ENCODE measurements around the gene PRSS12. TPM values are rescaled to one million over a fixed set of nuclear protein-coding genes. Genes with fewer than 3 reads are reported as not detected.

PRSS12 gene
- total RNA-seq, 2 donors from 2014 or later = 0.30 TPM; not detected in 1

GRCh38 chr4:118338981-118339765 is 13.6 kb downstream of the PRSS12 start:
- Mint-ChIP-seq H3K27ac (no peak overlapping the region), H3K36me3 (no peaks in the 10 kb centered on the region)
- no peak for ATAC-seq

GRCh38 chr4:118338518-118338917 is 14.3 kb downstream of the PRSS12 start:
- DNase-seq (ENCODE audit: low spot score in 2 of 2) = no peak
- Mint-ChIP-seq H3K27ac (no peak overlapping the region), H3K36me3 (no peaks in the 10 kb centered on the region), H3K9me3 (no peaks in the 10 kb centered on the region)
- ATAC-seq = no peak

More at GRCh38 chr4:118338981-118339765, 13.6 kb downstream of the PRSS12 start:
- no peaks in the 10 kb centered on the region for H3K9me3 Mint-ChIP-seq
- DNase-seq (ENCODE audit: low spot score in 2 of 2) = no peak

- ATAC-seq (no peak), DNase-seq (ENCODE audit: low spot score in 2 of 2) (no peak)
- H3K27ac Mint-ChIP-seq = no peak overlapping the region
- H3K9me3 Mint-ChIP-seq = no peaks in the 10 kb centered on the region
- no peaks in the 10 kb centered on the region for H3K36me3 Mint-ChIP-seq
Observed at GRCh38 chr4:118337954-118338353, 14.8 kb downstream of the PRSS12 start.

DNA sequence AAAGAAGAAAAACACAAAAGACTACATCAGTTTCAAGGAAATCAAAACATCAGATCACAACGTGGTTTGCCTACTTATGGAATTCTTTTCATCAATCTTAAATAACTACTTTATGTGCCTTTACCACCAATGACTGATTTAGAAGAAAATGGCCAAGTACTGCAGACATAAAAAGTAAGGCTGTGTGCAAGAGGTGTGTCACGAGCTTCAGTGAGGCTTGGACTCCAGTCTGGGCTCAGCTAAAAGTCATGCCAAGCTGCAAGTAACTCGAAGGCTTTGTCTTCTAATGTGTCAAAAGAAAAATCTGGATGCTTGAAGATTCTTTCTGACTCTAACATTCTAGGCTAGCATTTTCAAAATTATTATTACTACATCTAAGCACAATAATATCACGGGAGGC is 17.0 kb downstream of the PRSS12 start:
- no peaks in the 10 kb centered on the region for H3K36me3 Mint-ChIP-seq
- no peak overlapping the region for H3K27ac Mint-ChIP-seq
- no peak for DNase-seq (ENCODE audit: low spot score in 2 of 2)
- ATAC-seq = no peak
- no peaks in the 10 kb centered on the region for H3K9me3 Mint-ChIP-seq

DNA sequence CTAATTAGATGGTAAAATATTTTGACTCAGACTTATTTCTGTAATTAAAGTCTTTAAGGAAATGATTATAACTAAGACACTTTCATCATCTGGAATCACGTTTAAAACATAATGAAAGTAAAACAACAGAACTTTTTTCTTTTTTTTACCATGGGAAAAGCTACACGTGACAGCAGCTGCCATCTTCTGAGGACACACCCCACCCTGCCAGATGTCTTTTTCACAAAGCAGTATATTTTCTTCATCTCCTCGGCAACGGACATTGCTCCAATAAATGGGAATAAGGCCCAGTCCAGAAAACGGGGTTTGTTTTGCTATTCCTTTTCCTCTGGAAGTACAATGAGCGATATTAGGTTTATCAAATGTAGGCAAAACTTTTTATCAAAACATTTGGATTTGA is 17.5 kb downstream of the PRSS12 start:
- Mint-ChIP-seq H3K27ac (no peak overlapping the region), H3K9me3 (no peaks in the 10 kb centered on the region), H3K36me3 (no peaks in the 10 kb centered on the region)
- DNase-seq (ENCODE audit: low spot score in 2 of 2) (no peak), ATAC-seq (no peak)

DNA sequence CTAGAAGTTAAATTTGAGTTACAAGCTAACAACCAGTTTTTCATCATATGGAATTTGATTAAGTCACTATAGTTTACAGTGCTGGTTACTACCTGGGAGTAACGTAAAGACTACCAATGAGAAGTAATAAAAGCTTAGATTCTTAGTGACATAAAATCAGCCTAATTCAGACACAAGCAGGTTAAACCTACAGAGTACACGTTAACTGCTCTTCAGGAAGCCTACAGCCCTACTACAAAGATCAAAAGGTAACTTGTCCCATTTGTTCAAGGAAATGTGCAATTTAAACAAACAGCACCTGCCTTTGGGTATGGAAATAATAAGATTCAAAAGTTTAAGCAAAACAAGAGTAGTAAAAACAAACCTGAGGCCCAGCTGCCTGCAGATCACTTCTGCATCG is 21.5 kb downstream of the PRSS12 start:
- no peak for ATAC-seq
- H3K9me3 Mint-ChIP-seq = no peaks in the 10 kb centered on the region
- H3K27ac Mint-ChIP-seq = no peak overlapping the region
- no peaks in the 10 kb centered on the region for H3K36me3 Mint-ChIP-seq
- DNase-seq (ENCODE audit: low spot score in 2 of 2) = no peak

- no peaks in the 10 kb centered on the region for H3K36me3 Mint-ChIP-seq
- DNase-seq (ENCODE audit: low spot score in 2 of 2) = no peak
- H3K27ac Mint-ChIP-seq = no peak overlapping the region
- no peak for ATAC-seq
- no peaks in the 10 kb centered on the region for H3K9me3 Mint-ChIP-seq
Observed at GRCh38 chr4:118329849-118330248, 23.0 kb downstream of the PRSS12 start.

DNA sequence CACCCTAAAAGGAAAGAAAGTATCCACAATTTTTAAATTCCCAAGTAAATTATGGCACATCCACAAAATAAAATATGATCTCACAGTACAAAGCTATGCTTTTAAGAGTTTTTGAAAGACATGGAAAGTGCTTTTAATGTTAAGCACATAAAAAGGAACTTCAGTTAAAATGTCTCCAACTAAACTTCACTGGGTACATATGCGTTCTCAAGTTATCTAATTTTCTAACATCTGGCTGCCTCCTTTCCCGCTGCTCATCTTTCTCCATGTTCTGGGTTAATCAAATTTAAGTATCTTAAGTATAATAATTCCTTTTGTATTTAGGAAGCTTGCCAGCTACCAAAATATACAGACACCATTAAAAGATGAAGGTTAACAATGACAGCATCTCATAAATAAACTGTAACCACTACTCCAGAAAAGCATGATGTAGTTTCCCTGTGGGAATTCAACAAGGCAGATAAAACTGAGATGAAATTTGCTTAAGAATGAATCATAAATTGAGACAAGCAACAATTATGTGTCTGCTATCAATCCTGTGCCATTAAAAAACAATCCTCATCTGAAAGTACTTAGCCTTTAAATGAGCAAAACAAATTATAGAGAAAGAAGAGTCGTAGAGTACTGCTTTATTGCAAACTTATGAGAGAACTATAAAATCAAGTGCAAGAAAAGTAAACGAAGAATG is 25.1 kb downstream of the PRSS12 start:
- no peak for ATAC-seq

DNA sequence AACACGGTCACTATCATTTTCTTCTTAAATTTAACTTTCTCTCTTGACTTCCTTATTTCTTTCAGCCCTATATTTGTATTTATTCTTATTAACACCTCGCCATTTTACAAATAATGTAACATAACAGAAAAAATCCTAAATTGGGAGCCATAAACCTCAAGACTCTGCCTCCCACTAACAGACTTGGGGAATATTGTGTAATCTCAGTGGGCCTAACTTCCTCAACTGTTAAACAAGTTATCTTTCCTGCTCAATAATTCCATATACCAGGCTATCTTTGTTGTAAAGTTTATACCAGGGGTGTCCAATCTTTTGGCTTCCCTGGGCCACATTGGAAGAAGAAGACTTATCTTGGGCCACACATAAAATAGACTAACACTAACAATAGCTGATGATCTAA is 26.2 kb downstream of the PRSS12 start:
- no peaks in the 10 kb centered on the region for H3K9me3 Mint-ChIP-seq
- no peak for DNase-seq (ENCODE audit: low spot score in 2 of 2)
- no peak for ATAC-seq
- H3K36me3 Mint-ChIP-seq = no peaks in the 10 kb centered on the region
- no peak overlapping the region for H3K27ac Mint-ChIP-seq

More for the DNA sequence above, 25.1 kb downstream of the PRSS12 start:
- no peaks in the 10 kb centered on the region for H3K9me3 Mint-ChIP-seq
- no peak overlapping the region for H3K27ac Mint-ChIP-seq
- no peaks in the 10 kb centered on the region for H3K36me3 Mint-ChIP-seq
- DNase-seq (ENCODE audit: low spot score in 2 of 2) = no peak

DNA sequence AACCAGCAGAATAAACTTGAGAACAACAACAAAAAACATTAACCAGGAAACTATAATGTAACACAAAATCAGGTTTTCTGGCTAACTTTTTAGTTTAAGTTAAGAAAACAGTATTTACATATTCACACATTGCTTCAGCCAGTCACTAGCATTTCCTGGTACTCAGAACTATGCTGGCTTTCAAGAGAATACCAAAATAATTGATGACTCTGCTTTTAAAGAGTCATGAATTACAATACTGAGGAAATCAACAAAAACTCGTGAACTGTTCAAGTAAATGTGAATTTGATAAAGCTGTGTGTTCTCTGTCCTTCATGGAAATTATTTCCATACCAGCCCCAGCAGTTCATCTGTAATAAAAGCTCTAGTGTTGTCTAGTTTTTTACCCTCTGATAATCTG is 27.4 kb downstream of the PRSS12 start:
- no peaks in the 10 kb centered on the region for H3K36me3 Mint-ChIP-seq
- no peaks in the 10 kb centered on the region for H3K9me3 Mint-ChIP-seq
- DNase-seq (ENCODE audit: low spot score in 2 of 2) (no peak), ATAC-seq (no peak)
- H3K27ac Mint-ChIP-seq = no peak overlapping the region

DNA sequence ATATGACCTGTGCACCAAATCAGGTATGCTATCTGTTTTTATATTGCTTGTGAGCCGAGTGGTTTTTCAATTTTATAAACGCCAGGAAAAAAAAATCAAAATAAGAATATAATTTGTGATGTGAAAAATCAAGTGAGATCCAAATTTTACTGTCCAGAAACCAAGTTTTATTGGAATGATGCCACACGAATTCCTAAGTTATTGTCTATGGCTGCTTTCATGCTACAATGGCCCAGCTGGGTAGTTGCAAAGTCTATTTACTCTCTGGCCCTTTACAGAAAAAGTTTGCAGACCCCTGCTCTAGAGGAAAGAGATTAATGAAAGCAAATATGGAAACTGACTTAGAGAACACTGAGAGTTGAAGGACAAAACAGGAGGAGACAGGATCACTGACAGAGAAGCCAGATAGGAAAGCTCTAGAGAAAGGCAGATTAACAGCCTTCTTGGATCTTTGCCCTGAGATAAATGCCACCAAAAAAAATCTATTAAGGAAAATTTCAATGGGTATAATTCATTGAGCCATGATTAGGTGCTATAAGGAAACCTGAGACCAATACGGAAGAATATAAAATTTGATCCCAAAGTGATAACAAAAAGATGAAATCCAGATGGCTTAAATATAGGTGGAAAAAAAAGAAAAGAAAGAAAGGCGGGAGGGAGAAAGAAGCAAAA is 29.8 kb downstream of the PRSS12 start:
- ATAC-seq = no peak
- no peaks in the 10 kb centered on the region for H3K9me3 Mint-ChIP-seq
- DNase-seq (ENCODE audit: low spot score in 2 of 2) = no peak
- H3K27ac Mint-ChIP-seq = no peak overlapping the region
- H3K36me3 Mint-ChIP-seq = no peaks in the 10 kb centered on the region

DNA sequence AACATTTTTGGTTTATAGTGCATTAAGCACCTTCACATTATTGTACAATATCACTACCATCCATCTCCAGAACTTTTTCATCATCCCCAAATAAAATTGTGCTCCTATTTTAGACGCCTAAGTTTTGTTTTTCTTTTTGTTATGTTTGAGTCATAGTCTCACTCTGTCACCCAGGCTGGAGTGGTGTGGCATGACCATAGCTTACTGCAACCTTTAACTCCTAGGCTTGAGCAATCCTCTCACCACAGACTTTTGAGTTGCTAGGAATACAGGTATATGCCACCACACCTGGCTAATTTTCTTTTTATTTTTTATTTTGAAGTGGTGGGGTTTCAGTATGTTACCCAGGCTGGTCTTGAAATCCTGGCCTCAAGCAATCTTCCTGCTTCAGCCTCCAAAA is 33.9 kb downstream of the PRSS12 start:
- DNase-seq (ENCODE audit: low spot score in 2 of 2) (no peak), ATAC-seq (no peak)
- H3K9me3 Mint-ChIP-seq = no peaks in the 10 kb centered on the region
- no peaks in the 10 kb centered on the region for H3K36me3 Mint-ChIP-seq
- no peak overlapping the region for H3K27ac Mint-ChIP-seq

DNA sequence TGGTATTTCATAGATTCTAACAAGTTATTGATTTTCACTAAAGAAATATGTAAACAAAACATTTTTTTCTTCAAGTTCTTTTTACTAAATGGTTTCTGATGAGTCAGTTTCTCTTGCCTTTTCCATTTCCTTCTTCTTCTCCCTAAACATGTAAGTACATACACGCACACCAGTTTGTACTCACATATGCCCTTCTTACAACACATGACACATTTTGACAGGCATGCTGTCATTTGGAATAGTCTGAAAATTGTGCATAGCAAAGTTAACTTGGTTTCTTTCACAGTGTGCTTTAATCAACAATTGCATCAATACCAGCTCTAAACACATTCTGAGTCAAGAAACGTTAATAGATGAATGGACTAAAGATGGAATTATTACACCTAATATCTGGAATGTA is 35.1 kb downstream of the PRSS12 start:
- ATAC-seq (no peak), DNase-seq (ENCODE audit: low spot score in 2 of 2) (no peak)
- Mint-ChIP-seq H3K9me3 (no peaks in the 10 kb centered on the region), H3K27ac (no peak overlapping the region), H3K36me3 (no peaks in the 10 kb centered on the region)

DNA sequence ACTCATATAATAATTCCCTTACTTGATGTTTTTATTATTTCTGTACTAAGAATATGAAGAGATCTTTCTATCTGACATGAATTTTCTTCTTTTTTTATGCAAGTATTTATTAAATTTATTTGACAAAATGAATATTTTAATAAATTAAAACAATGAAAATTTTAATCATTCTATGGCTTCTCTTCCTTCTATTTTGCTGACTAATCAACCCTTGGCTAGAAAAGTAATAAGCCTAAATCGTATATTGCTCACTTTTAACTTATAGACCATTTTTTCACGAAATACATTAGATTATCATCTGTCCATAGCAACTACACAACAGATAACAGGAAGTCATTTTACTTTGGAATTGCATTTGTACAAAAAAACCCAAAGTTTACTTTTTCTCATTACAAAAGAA is 38.6 kb downstream of the PRSS12 start:
- H3K9me3 Mint-ChIP-seq = no peaks in the 10 kb centered on the region
- DNase-seq (ENCODE audit: low spot score in 2 of 2) (no peak), ATAC-seq (no peak)
- H3K36me3 Mint-ChIP-seq = no peaks in the 10 kb centered on the region
- no peak overlapping the region for H3K27ac Mint-ChIP-seq

DNA sequence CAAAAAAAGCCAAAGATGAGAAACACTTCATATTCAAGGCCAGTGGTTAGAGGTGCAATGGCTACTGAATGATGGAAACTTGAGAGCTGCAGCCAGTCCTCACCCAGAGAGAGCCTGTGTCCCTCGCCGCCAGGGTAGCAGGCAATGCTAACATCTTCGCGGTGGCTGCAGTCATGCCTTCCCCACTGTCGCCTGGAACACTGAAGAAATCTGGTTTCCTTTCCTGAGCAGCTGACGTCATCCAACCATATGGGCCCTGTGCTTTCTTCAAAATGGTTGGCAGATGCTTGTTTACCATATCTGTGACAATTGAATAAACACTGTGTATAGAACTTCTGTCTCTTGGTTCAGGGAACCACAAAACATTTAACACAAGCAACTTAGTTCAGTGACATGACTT is 39.7 kb downstream of the PRSS12 start:
- no peaks in the 10 kb centered on the region for H3K9me3 Mint-ChIP-seq
- no peak overlapping the region for H3K27ac Mint-ChIP-seq
- no peaks in the 10 kb centered on the region for H3K36me3 Mint-ChIP-seq
- DNase-seq (ENCODE audit: low spot score in 2 of 2) (no peak), ATAC-seq (no peak)

DNA sequence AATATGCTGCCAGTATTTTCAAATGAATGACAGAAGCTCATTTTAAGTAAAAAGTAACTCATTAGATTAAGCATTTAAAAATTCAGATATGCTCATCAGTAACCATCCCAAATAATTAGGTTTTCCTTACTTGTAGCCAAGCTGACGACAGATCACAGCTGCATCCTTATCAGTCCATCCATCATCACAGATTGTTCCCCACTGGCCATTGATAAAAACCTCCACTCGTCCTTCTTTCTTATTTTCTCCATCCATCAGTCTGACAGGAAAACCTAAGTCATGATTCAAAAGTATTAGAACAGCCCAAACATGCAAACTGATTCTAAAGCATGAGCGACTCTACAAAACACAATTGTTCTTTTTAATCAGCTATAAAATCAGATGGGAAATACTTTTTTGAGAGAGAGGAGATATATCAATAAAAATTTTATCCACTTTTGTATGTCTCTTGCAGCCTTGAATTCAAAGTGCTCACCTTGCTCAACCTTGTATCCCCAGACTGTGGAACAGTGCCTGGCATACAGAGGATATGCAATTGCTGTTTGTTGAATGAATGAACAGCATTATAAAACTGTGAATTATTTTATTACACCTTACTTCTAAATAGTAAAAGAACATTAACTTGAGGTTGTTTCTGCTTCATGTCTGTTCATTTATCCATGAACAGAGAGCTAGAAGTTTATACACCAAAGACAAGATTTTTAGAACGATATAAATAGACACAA is 44.3 kb downstream of the PRSS12 start:
- Mint-ChIP-seq H3K27ac (no peak overlapping the region), H3K36me3 (no peaks in the 10 kb centered on the region), H3K9me3 (no peaks in the 10 kb centered on the region)
- DNase-seq (ENCODE audit: low spot score in 2 of 2) = no peak
- ATAC-seq = no peak

DNA sequence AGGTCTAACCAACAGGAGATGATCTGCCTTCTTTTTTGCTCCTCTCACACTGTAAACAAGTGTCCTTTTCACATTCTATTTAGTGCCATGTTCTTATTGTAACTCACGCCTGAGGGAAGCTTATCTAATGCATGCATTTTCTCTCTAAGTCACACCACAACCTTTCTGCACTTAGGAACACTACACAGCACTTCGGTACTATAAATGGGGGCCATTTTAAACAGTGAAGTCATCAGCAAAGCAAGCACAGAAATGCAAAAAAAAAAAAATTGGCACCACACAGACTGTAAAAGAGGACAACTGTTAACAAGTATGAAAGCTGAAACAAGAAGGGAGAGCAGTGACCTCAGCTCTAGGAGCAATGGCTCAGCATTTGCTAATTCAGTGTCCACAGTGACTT is 45.2 kb downstream of the PRSS12 start:
- ATAC-seq (no peak), DNase-seq (ENCODE audit: low spot score in 2 of 2) (no peak)
- Mint-ChIP-seq H3K9me3 (no peaks in the 10 kb centered on the region), H3K27ac (no peak overlapping the region), H3K36me3 (no peaks in the 10 kb centered on the region)
